ENCODE data around the gene ZSCAN1. TPM values are rescaled to one million over a fixed set of nuclear protein-coding genes. Genes with fewer than 3 reads are reported as not detected.

The ZSCAN1 gene
- total RNA-seq, 1 donor from 2014 or later, result 7.7 TPM

GRCh38 chr19:58086825-58087710 lies 53.2 kb downstream of the ZSCAN1 start:
- Mint-ChIP-seq H3K9me3 (ENCODE audit: unreplicated experiment) (peaks cover 18% of the 10 kb centered on the region), H3K27me3 (ENCODE audit: unreplicated experiment) (peaks cover 7% of the 10 kb centered on the region), H3K27ac (ENCODE audit: unreplicated experiment) (no peak overlapping the region), H3K4me1 (ENCODE audit: low read depth, unreplicated experiment) (no peaks in the 10 kb centered on the region), H3K4me3 (ENCODE audit: unreplicated experiment) (no peak overlapping the region), H3K36me3 (ENCODE audit: unreplicated experiment) (peaks cover 14% of the 10 kb centered on the region)
- DNase-seq, result no peak
- no peak for TF ChIP-seq CTCF (IDR thresholded peaks at IDR 0.05; ENCODE audit: partially characterized antibody, unreplicated experiment)

GRCh38 chr19:58088521-58089052 lies 54.8 kb downstream of the ZSCAN1 start:
- Mint-ChIP-seq H3K27ac (ENCODE audit: unreplicated experiment) (no peak overlapping the region), H3K9me3 (ENCODE audit: unreplicated experiment) (peaks cover 13% of the 10 kb centered on the region), H3K4me3 (ENCODE audit: unreplicated experiment) (no peak overlapping the region), H3K4me1 (ENCODE audit: low read depth, unreplicated experiment) (no peaks in the 10 kb centered on the region), H3K27me3 (ENCODE audit: unreplicated experiment) (peaks cover 6% of the 10 kb centered on the region), H3K36me3 (ENCODE audit: unreplicated experiment) (peaks cover 16% of the 10 kb centered on the region)
- no peak for TF ChIP-seq CTCF (IDR thresholded peaks at IDR 0.05; ENCODE audit: partially characterized antibody, unreplicated experiment)
- DNase-seq, result no peak

GRCh38 chr19:58089846-58090245 lies 56.0 kb downstream of the ZSCAN1 start:
- Mint-ChIP-seq H3K4me1 (ENCODE audit: low read depth, unreplicated experiment) (no peaks in the 10 kb centered on the region), H3K4me3 (ENCODE audit: unreplicated experiment) (no peak overlapping the region), H3K36me3 (ENCODE audit: unreplicated experiment) (peaks cover 10% of the 10 kb centered on the region), H3K9me3 (ENCODE audit: unreplicated experiment) (peaks cover 5% of the 10 kb centered on the region), H3K27me3 (ENCODE audit: unreplicated experiment) (peaks cover 2% of the 10 kb centered on the region), H3K27ac (ENCODE audit: unreplicated experiment) (no peak overlapping the region)
- TF ChIP-seq CTCF (IDR thresholded peaks at IDR 0.05; ENCODE audit: partially characterized antibody, unreplicated experiment), result no peak
- DNase-seq, result no peak

- Mint-ChIP-seq H3K27ac (ENCODE audit: unreplicated experiment) (no peak overlapping the region), H3K9me3 (ENCODE audit: unreplicated experiment) (peaks cover 5% of the 10 kb centered on the region), H3K4me3 (ENCODE audit: unreplicated experiment) (no peak overlapping the region), H3K27me3 (ENCODE audit: unreplicated experiment) (peaks cover 2% of the 10 kb centered on the region), H3K36me3 (ENCODE audit: unreplicated experiment) (peaks cover 15% of the 10 kb centered on the region), H3K4me1 (ENCODE audit: low read depth, unreplicated experiment) (no peaks in the 10 kb centered on the region)
- no peak for TF ChIP-seq CTCF (IDR thresholded peaks at IDR 0.05; ENCODE audit: partially characterized antibody, unreplicated experiment)
- no peak for DNase-seq
These were observed 57.6 kb downstream of the ZSCAN1 start for GRCh38 chr19:58091251-58091995.
